ENCODE measurements around the gene ABCA13.

DNA sequence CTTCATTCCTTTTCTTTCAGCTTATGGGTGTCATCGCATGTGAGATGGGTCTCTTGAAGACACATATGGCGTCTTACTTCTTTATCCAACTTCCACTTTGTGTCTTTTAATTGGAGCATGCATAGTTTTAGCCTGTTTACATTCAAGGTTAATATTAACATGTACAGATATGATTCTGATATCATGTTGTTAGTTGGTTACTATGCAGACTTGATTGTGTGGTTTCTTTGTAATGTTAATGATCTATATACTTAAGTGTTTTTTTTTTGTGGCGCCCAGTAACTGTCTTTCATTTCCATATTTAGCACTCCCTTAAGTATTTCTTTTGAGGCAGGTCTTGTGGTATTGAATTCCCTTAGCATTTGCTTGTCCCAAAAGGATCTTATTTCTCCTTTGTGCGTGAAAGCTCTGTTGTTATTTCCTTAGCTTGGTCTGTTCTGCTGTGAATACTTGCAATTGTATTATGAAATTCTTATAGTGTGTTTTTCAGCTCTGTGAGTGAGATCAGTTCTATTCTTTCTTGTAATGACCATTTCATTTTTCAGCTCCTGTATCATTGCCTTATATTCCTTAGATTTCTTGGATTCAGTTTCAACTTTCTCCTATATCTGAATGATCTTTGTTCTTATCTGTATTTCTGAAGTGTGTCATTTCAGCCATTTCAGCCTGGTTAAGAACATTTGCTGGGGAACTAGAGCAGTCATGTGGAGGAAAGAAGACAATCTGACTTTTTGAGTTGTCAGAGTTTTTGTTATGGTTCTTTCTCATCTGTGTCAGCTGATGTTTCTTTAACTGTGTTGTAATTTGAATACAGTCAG, 88.4 kb downstream of the ABCA13 start:
- TF ChIP-seq, protein P1, sequence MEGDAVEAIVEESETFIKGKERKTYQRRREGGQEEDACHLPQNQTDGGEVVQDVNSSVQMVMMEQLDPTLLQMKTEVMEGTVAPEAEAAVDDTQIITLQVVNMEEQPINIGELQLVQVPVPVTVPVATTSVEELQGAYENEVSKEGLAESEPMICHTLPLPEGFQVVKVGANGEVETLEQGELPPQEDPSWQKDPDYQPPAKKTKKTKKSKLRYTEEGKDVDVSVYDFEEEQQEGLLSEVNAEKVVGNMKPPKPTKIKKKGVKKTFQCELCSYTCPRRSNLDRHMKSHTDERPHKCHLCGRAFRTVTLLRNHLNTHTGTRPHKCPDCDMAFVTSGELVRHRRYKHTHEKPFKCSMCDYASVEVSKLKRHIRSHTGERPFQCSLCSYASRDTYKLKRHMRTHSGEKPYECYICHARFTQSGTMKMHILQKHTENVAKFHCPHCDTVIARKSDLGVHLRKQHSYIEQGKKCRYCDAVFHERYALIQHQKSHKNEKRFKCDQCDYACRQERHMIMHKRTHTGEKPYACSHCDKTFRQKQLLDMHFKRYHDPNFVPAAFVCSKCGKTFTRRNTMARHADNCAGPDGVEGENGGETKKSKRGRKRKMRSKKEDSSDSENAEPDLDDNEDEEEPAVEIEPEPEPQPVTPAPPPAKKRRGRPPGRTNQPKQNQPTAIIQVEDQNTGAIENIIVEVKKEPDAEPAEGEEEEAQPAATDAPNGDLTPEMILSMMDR (IDR thresholded peaks at IDR 0.05) = no peak
- no peak for TF ChIP-seq EZH2 (IDR thresholded peaks at IDR 0.05)
- TF ChIP-seq EZH2phosphoT487 (IDR thresholded peaks at IDR 0.05) = no peak

Data from neural progenitor cell (in vitro differentiated cells).